HG03103 (cell line): ENCODE measurements around the gene FMO2.

Source experiments
- ATAC-seq: cut with Tn5 transposase; IDR thresholded peaks from one replicate; pipeline ENCODE4 v1.9.1; 2021; ENCODE audit warnings: low read depth; ENCODE audit not compliant: unreplicated experiment

Gene FMO2

GRCh38 chr1:171251952-171252300 is 66.8 kb downstream of the FMO2 start:
- no peak for ATAC-seq

GRCh38 chr1:171252482-171252881 is 67.4 kb downstream of the FMO2 start:
- peak; percentile 90 for ATAC-seq

- no peak for ATAC-seq
Measured at GRCh38 chr1:171254859-171255258, 69.8 kb downstream of the FMO2 start.

DNA sequence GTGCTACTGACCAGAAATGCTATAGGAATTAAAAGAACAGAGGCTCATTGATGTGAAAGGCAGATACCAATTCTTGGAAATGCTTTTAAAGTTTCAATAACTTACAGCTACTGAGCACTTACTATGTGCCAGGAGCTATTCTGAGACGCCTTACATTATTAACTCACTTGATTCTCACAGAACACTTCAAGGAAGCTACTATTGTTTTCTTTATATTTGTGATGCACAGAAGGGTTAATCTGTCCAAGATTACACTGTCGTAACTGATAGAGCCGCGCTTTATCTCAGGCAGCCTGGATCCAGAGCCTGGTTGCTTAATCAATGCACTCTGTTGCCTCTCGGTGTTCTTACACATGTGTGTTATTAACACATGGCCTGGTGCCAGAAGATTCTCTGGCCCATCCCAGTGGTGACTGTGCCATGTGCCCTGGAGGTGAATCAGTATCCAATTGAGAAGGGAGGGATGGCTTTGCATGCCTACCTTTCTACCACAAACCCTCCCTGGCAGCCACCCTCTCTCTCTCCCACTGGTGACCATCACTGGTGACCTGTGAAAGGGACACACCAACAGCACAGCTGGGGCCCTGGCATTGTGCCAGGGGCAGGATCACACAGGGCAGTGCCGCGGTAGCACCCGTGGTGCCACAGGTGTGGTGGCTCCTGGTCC is 72.0 kb downstream of the FMO2 start:
- ATAC-seq = no peak

GRCh38 chr1:171257607-171258076 is 72.5 kb downstream of the FMO2 start:
- ATAC-seq = no peak

DNA sequence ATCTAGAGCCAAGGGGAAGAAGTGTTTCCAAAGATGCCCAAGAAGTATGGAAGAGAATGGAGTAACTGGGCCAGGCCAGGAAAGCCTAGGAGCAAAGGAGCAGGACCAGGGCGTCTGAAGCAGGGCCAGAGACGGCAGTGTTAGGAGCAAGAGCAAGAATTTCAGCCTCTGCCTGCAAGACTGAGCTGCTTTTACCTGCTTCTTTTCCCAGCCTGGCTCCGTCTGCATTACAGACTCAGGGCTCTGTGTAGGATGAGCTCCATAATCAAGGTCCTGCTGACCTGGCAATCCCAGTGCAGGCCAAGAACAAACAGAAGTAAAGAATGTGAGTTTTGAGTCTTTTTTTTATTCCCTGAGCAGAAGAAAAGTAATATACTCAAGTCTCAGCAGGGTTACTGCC is 73.3 kb downstream of the FMO2 start:
- ATAC-seq = no peak

GRCh38 chr1:171258943-171259342 is 73.8 kb downstream of the FMO2 start:
- ATAC-seq = no peak
